ENCODE results near the gene OR1L1.

The OR1L1 gene, protein sequence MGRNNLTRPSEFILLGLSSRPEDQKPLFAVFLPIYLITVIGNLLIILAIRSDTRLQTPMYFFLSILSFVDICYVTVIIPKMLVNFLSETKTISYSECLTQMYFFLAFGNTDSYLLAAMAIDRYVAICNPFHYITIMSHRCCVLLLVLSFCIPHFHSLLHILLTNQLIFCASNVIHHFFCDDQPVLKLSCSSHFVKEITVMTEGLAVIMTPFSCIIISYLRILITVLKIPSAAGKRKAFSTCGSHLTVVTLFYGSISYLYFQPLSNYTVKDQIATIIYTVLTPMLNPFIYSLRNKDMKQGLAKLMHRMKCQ

GRCh38 chr9:122661416-122661815 lies at the start of gene OR1L1:
Gene OR1L1, plus strand, starts transcription at chr9:122661716. Its CDS starts 0 bp downstream, at chr9:122661716.
- no peak for DNase-seq

- no peak for DNase-seq
Measured at GRCh38 chr9:122614362-122614761, 47.2 kb upstream of the OR1L1 start, which contains the start of gene OR1Q1. Gene OR1Q1, plus strand, starts transcription at chr9:122614738. Its CDS starts 0 bp downstream, at chr9:122614738.

GRCh38 chr9:122619996-122620395 lies 41.5 kb upstream of the OR1L1 start:
- no peak for DNase-seq

- DNase-seq, result no peak
Measured at GRCh38 chr9:122642226-122642625, 19.3 kb upstream of the OR1L1 start.

- DNase-seq, result no peak
Measured at GRCh38 chr9:122656378-122656777, 5.1 kb upstream of the OR1L1 start.

DNA sequence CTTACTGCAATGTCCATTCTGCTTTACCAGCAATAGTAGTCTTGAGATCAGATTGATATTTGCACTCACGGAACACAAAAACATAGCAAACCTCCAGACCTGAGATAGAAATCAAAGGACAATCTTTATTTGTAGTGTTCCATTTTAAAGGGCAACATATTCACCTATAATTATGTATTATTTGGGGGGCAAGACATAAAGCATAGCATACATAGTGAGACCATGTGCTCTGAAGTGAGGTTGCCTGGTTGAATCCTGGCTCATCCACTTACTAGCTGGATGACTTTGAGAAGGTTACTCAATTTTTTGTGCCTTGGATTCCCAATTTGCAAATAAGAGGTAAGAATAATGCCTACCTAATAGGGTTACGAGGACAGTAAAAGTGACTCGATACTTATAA lies 4.0 kb upstream of the OR1L1 start, which contains the start of gene OR1B1:
OR1B1 (minus strand) TSS at position 101 of the 400 bp plus-strand sequence.
- DNase-seq, result no peak

GRCh38 chr9:122672481-122672880 lies 11.0 kb downstream of the OR1L1 start:
- DNase-seq, result no peak

GRCh38 chr9:122684851-122685250 lies 23.3 kb downstream of the OR1L1 start:
- DNase-seq, result no peak

DNA sequence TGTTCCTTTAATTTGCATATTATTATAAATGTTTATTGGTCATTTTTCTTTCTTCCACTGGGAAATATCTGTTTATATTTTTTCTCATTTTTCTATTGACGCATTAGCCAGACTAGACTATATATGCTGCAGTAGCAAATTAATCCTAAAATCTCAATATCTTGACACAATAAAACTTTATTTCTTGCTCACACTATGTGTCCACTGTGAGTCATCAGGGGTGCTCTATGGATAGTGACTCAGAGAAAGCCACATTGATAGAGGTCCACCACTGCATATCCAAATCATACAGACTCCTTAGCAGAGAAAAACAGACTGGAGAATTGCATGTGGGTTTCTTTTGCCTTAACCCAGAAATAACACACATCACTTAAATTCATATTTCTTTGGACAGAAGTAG lies 34.2 kb downstream of the OR1L1 start:
- no peak for DNase-seq

All from activated naive CD4-positive, alpha-beta T cell treated with Interleukin-2 at 50 U/mL for 16 hours (primary cell).